Fibroblast of mammary gland (primary cell): Measurements from ENCODE around the gene PIK3R2.

Source experiments
- DNase-seq: peaks from one replicate; pipeline ENCODE4 v3.0.0-alpha.2; 2010; ENCODE audit warnings: low read depth
- H3K4me3 ChIP-seq: 2 replicates; pipeline ENCODE4 v1.5.1; 2011; ENCODE audit warnings: low read depth, mild to moderate bottlenecking, low read length, moderate library complexity; ENCODE audit not compliant: control insufficient read depth
- TF ChIP-seq, protein P1 (sequence below): conservative IDR thresholded peaks from 2 replicates; pipeline ENCODE4 v1.5.1; 2011; ENCODE audit warnings: low read depth, low read length, inconsistent platforms; ENCODE audit not compliant: control insufficient read depth, insufficient read depth

Gene PIK3R2

GRCh38 chr19:18171605-18172327 is 18.8 kb downstream of the PIK3R2 start:
- DNase-seq = no peak
- TF ChIP-seq, protein P1, sequence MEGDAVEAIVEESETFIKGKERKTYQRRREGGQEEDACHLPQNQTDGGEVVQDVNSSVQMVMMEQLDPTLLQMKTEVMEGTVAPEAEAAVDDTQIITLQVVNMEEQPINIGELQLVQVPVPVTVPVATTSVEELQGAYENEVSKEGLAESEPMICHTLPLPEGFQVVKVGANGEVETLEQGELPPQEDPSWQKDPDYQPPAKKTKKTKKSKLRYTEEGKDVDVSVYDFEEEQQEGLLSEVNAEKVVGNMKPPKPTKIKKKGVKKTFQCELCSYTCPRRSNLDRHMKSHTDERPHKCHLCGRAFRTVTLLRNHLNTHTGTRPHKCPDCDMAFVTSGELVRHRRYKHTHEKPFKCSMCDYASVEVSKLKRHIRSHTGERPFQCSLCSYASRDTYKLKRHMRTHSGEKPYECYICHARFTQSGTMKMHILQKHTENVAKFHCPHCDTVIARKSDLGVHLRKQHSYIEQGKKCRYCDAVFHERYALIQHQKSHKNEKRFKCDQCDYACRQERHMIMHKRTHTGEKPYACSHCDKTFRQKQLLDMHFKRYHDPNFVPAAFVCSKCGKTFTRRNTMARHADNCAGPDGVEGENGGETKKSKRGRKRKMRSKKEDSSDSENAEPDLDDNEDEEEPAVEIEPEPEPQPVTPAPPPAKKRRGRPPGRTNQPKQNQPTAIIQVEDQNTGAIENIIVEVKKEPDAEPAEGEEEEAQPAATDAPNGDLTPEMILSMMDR = no peak
- H3K4me3 ChIP-seq = no peak overlapping the region

- H3K4me3 ChIP-seq = no peak overlapping the region
- TF ChIP-seq, protein P1 = no peak
Measured at GRCh38 chr19:18172331-18173053, 19.5 kb downstream of the PIK3R2 start.

GRCh38 chr19:18173054-18173571 is 20.1 kb downstream of the PIK3R2 start:
- TF ChIP-seq, protein P1 = no peak
- H3K4me3 ChIP-seq = peak overlapping the region; percentile 56
- DNase-seq = peak; percentile 71

More at GRCh38 chr19:18172331-18173053, 19.5 kb downstream of the PIK3R2 start:
- no peak for DNase-seq

DNA sequence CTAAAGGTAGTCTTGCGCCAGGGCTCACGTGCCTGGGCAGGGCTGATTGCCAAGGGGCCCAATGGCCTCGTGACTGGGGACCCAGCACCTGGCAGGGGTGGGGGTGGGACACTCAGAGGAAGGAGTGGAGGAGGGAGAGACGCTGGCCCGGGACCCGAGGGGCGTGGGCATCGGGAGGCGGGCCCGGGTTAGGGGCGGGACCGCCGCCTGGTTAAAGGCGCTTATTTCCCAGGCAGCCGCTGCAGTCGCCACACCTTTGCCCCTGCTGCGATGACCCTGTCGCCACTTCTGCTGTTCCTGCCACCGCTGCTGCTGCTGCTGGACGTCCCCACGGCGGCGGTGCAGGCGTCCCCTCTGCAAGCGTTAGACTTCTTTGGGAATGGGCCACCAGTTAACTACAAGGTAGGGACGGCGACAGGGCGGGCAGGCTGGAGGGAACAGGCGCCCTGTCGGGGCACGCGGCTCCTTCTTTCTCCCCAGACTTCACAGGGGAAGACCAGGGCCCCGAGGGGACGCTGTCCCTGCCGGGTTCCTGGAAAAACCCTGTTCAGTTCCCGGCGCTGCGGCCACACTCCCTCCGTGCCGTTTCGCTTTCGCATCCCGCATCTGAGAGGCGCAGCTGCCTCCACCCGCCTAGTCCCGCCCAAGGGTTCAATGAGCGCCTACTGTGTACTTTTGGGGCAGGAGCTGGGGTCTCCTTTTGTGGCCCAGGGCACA is 20.8 kb downstream of the PIK3R2 start, which contains the start of gene IFI30:
IFI30 (plus strand) TSS at position 242 of the 717 bp plus-strand sequence; CDS start at position 271, 29 bp downstream.
- DNase-seq = peak; percentile 25

DNA sequence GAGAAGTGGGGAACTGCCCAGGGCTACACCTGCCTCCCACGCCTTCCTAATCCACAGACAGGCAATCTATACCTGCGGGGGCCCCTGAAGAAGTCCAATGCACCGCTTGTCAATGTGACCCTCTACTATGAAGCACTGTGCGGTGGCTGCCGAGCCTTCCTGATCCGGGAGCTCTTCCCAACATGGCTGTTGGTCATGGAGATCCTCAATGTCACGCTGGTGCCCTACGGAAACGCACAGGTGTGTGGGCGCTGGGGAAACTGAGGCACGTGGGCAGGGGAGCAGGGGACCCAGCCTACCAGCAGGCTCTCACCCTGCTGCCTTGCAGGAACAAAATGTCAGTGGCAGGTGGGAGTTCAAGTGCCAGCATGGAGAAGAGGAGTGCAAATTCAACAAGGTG is 22.0 kb downstream of the PIK3R2 start:
- TF ChIP-seq, protein P1 = no peak
- no peak overlapping the region for H3K4me3 ChIP-seq
- no peak for DNase-seq

More for the DNA sequence above, 20.8 kb downstream of the PIK3R2 start, which contains the start of gene IFI30:
- TF ChIP-seq, protein P1 = no peak
- peak within 1 kb of the TSS; percentile 56 for H3K4me3 ChIP-seq
